Epithelial cell of proximal tubule (primary cell): ENCODE data around the gene CLMP. TPM values are rescaled to one million over a fixed set of nuclear protein-coding genes. Genes with fewer than 3 reads are reported as not detected.

ENCODE experiments used
- DNase-seq: peaks from one replicate; pipeline ENCODE4 v3.0.0-alpha.2; 2011; ENCODE audit warnings: low read depth
- H3K4me3 ChIP-seq: 2 replicates; pipeline ENCODE4 v1.5.1; 2011; ENCODE audit warnings: low read depth, mild to moderate bottlenecking, low read length
- CTCF ChIP-seq: conservative IDR thresholded peaks from 2 replicates; pipeline ENCODE4 v1.5.1; 2012; ENCODE audit warnings: low read depth, mild to moderate bottlenecking, low read length
- total RNA-seq: library from RNA; depleted of rRNA; stranded (reverse); fragments of >200 nt; gene quantifications from 2 replicates; pipeline ENCODE4 v1.2.3, GENCODE V29; 2015

CLMP gene
- total RNA-seq, 1 donor from 2014 or later, result 19.0 TPM

- TF ChIP-seq CTCF, result no peak
- no peak overlapping the region for H3K4me3 ChIP-seq
- DNase-seq, result no peak
Measured at GRCh38 chr11:123073343-123074057, 121.5 kb downstream of the CLMP start.

DNA sequence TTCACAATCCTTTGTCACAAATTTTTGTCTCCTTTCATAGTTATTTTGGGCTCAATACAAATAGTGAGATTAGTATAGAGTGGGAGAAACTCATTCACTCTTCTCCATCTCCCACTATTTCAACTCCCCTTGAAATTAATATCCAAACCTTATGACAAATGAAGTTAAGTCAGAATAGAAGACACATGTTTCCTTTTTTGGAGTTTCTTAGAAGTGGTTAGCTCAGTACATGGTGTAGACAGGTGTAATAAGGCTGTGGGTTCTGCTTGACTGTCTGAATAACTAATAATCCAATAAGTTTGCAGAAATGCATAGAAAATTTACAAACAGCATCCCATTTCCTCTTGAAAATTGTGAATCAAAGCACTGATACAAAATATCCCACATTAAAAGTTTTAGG, 122.3 kb downstream of the CLMP start:
- no peak for DNase-seq
- no peak for TF ChIP-seq CTCF
- no peak overlapping the region for H3K4me3 ChIP-seq

GRCh38 chr11:123072332-123072761, 122.7 kb downstream of the CLMP start:
- H3K4me3 ChIP-seq, result no peak overlapping the region
- DNase-seq, result no peak
- TF ChIP-seq CTCF, result no peak

DNA sequence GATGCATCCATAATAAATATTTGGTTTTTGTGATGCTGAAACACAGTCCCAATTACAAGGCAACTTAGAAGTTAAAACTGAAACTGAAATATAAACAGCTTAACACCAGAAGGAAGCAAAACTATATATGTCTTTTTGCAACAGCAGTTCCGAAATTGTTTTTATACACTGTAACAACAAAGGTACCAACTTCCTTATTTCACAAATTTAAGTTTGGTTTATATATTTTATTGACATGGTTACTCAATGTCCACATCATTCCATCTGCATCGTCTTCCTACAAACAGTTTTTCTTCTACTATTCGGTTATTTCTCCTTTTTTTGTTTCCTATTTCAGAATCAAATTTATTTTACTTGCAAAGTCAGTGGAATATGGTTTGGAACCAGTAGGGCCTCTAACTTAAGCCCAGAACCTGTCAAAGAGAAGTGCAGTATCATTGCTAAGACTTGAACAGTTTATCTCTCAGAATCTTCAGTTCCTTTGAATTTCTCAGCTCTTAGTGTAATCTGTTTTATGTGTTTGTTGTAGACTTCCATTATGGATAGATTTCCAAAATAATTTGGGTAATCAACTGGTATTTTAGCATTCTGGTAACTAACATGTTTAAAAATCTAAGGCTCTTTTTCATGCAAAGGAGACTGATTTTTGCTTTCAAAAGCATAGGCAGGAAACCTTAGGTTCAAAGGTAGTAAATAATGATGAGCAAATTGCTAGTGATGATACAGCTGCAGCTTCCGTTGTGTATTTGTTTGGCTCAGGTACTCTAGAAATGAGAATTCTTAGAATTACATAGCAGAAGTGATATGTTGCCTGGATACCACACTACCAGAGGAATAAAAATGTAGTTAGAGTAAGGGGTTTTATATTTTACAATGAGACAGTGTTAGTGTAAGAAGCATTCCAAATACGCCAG, 124.9 kb downstream of the CLMP start:
- TF ChIP-seq CTCF, result no peak

GRCh38 chr11:123065621-123066020, 129.4 kb downstream of the CLMP start:
- DNase-seq, result no peak
- H3K4me3 ChIP-seq, result no peak overlapping the region
- TF ChIP-seq CTCF, result no peak

More for the DNA sequence above, 124.9 kb downstream of the CLMP start:
- no peak for DNase-seq
- no peak overlapping the region for H3K4me3 ChIP-seq

- no peak for TF ChIP-seq CTCF
- H3K4me3 ChIP-seq, result peak overlapping the region; percentile 95
- no peak for DNase-seq
Measured at GRCh38 chr11:123063826-123064657, 131.0 kb downstream of the CLMP start.
